GM18498 (cell line): Measurements from ENCODE around the gene ZNF345.

Source experiments
- ATAC-seq: cut with Tn5 transposase; IDR thresholded peaks from one replicate; pipeline ENCODE4 v1.9.1; 2021; ENCODE audit warnings: mild to moderate bottlenecking, moderate library complexity; ENCODE audit not compliant: unreplicated experiment

The ZNF345 gene

GRCh38 chr19:36850559-36851442 is at the start of gene ZNF345:
Gene ZNF345, plus strand, starts transcription at chr19:36850876. Its CDS starts 25,955 bp downstream, at chr19:36876831.
- ATAC-seq = peak; percentile 80

GRCh38 chr19:36805364-36805763 is 45.3 kb upstream of the ZNF345 start:
- ATAC-seq = no peak

GRCh38 chr19:36807029-36807428 is 43.6 kb upstream of the ZNF345 start:
- ATAC-seq = no peak

- no peak for ATAC-seq
Observed at GRCh38 chr19:36819130-36819630, 31.5 kb upstream of the ZNF345 start.

GRCh38 chr19:36821758-36822157 is 28.9 kb upstream of the ZNF345 start:
- ATAC-seq = no peak

GRCh38 chr19:36833430-36833829 is 17.2 kb upstream of the ZNF345 start:
- ATAC-seq = no peak

- peak; percentile 12 for ATAC-seq
Observed at GRCh38 chr19:36837176-36837905, 13.3 kb upstream of the ZNF345 start.

GRCh38 chr19:36837906-36838783 is 12.5 kb upstream of the ZNF345 start, which contains the start of gene ZNF790:
Gene ZNF790, minus strand, starts transcription at chr19:36838387. Its CDS starts 12,768 bp downstream, at chr19:36825619.
- peak; percentile 89 for ATAC-seq

- no peak for ATAC-seq
Observed at GRCh38 chr19:36838784-36839324, 11.8 kb upstream of the ZNF345 start.

GRCh38 chr19:36847968-36848367 is 2.7 kb upstream of the ZNF345 start:
- no peak for ATAC-seq

- peak; percentile 89 for ATAC-seq
Observed at GRCh38 chr19:36849701-36850558, 746 bp upstream of the ZNF345 start.

- ATAC-seq = no peak
Observed at GRCh38 chr19:36851898-36852297, 1.2 kb downstream of the ZNF345 start.

- ATAC-seq = no peak
Observed at GRCh38 chr19:36876993-36877938, 26.6 kb downstream of the ZNF345 start.

GRCh38 chr19:36891768-36892357 is 41.2 kb downstream of the ZNF345 start:
- ATAC-seq = no peak

- no peak for ATAC-seq
Observed at GRCh38 chr19:36894849-36895383, 44.2 kb downstream of the ZNF345 start.

- ATAC-seq = no peak
Observed at GRCh38 chr19:36898422-36898821, 47.7 kb downstream of the ZNF345 start.

- ATAC-seq = peak; percentile 95
Observed at GRCh38 chr19:36915992-36916830, 65.5 kb downstream of the ZNF345 start, which contains the start of the genes ZNF568 and ZNF829. Gene ZNF568, plus strand, starts transcription at chr19:36916332. Its CDS starts 6,439 bp downstream, at chr19:36922771. Gene ZNF829, minus strand, starts transcription at chr19:36916291. Its CDS starts 1,124 bp downstream, at chr19:36915167.
